HG03064 (cell line): Measurements from ENCODE around the gene TEX26.

Experiments
- ATAC-seq: cut with Tn5 transposase; IDR thresholded peaks from one replicate; pipeline ENCODE4 v1.9.1; 2021; ENCODE audit warnings: low read depth; ENCODE audit not compliant: unreplicated experiment

The TEX26 gene

GRCh38 chr13:31011193-31011860 is 78.9 kb downstream of the TEX26 start:
- no peak for ATAC-seq

- no peak for ATAC-seq
Measured at GRCh38 chr13:31011901-31012654, 79.6 kb downstream of the TEX26 start.

GRCh38 chr13:31012655-31013024 is 80.2 kb downstream of the TEX26 start:
- ATAC-seq = no peak

GRCh38 chr13:31014456-31014855 is 82.0 kb downstream of the TEX26 start:
- no peak for ATAC-seq

GRCh38 chr13:31015199-31015598 is 82.7 kb downstream of the TEX26 start:
- no peak for ATAC-seq

- no peak for ATAC-seq
Measured at GRCh38 chr13:31016342-31017325, 84.2 kb downstream of the TEX26 start.

GRCh38 chr13:31018511-31018910 is 86.1 kb downstream of the TEX26 start:
- no peak for ATAC-seq

GRCh38 chr13:31020996-31021395 is 88.5 kb downstream of the TEX26 start:
- no peak for ATAC-seq

GRCh38 chr13:31022288-31022895 is 89.9 kb downstream of the TEX26 start:
- no peak for ATAC-seq

GRCh38 chr13:31022928-31023530 is 90.6 kb downstream of the TEX26 start:
- no peak for ATAC-seq
